CD8-positive, alpha-beta memory T cell (primary cell): ENCODE data around the gene PLXNC1. TPM values are rescaled to one million over a fixed set of nuclear protein-coding genes. Genes with fewer than 3 reads are reported as not detected.

Source experiments
- CTCF ChIA-PET: fragments of 350-600 bp; sonication (Branson Sonifier 250); formaldehyde crosslinking; loops from one replicate; lab custom pipeline; 2021; ENCODE audit warnings: antibody characterized with exemption; lab: Charles Lee
- POLR2A ChIA-PET: fragments of 350-600 bp; sonication (Branson Sonifier 250); formaldehyde crosslinking; loops from one replicate; lab custom pipeline; 2021; ENCODE audit warnings: antibody characterized with exemption; lab: Charles Lee
- DNase-seq, 5 donors: peaks; one replicate each; pipeline versions ENCODE4 v3.0.0 to v3.0.0-alpha.2; 2020 to 2022; ENCODE audit warnings: mixed read lengths in 1 of 5
- H3K27ac ChIP-seq: one replicate; pipeline ENCODE4 v1.7.0; 2013; ENCODE audit warnings: low read depth, mild to moderate bottlenecking, low read length, moderate library complexity
- H3K27me3 ChIP-seq: 2 replicates; pipeline ENCODE4 v1.7.0; 2013; ENCODE audit warnings: low read length, mild to moderate bottlenecking; ENCODE audit not compliant: insufficient read depth, poor library complexity, severe bottlenecking
- H3K36me3 ChIP-seq: 2 replicates; pipeline ENCODE4 v1.7.0; 2013; ENCODE audit warnings: mild to moderate bottlenecking, low read length, moderate library complexity; ENCODE audit not compliant: insufficient read depth
- H3K4me1 ChIP-seq: 2 replicates; pipeline ENCODE4 v1.7.0; 2013; ENCODE audit warnings: mild to moderate bottlenecking, low read length, moderate library complexity; ENCODE audit not compliant: insufficient read depth
- H3K4me3 ChIP-seq: 2 replicates; pipeline ENCODE4 v1.7.0; 2013; ENCODE audit warnings: mild to moderate bottlenecking, low read length
- H3K9me3 ChIP-seq: 2 replicates; pipeline ENCODE4 v1.7.0; 2013; ENCODE audit warnings: mild to moderate bottlenecking, low read length
- H3K27ac Mint-ChIP-seq, 8 donors: one replicate each; pipeline ENCODE4 v1.8.0; 2020 to 2021; ENCODE audit warnings: mixed read lengths in 8 of 8, mild to moderate bottlenecking in 6 of 8, inconsistent platforms in 3 of 8, moderate library complexity in 3 of 8
- H3K27me3 Mint-ChIP-seq, 2 donors: one replicate each; pipeline ENCODE4 v1.8.0; 2020 to 2021; ENCODE audit warnings: mixed read lengths in 2 of 2, mild to moderate bottlenecking in 1 of 2, moderate library complexity in 1 of 2
- H3K36me3 Mint-ChIP-seq, 3 donors: one replicate each; pipeline ENCODE4 v1.8.0; 2020 to 2021; ENCODE audit warnings: mixed read lengths in 3 of 3, inconsistent platforms in 1 of 3, mild to moderate bottlenecking in 1 of 3
- H3K4me1 Mint-ChIP-seq, 3 donors: one replicate each; pipeline ENCODE4 v1.8.0; 2020 to 2021; ENCODE audit warnings: mixed read lengths in 3 of 3, inconsistent platforms in 1 of 3, mild to moderate bottlenecking in 1 of 3
- H3K4me3 Mint-ChIP-seq, 7 donors: one replicate each; pipeline ENCODE4 v1.8.0; 2020 to 2021; ENCODE audit warnings: mixed read lengths in 7 of 7, mild to moderate bottlenecking in 6 of 7, moderate library complexity in 4 of 7, inconsistent platforms in 2 of 7
- H3K9me3 Mint-ChIP-seq, 5 donors: one replicate each; pipeline ENCODE4 v1.8.0; 2020 to 2022; ENCODE audit warnings: mixed read lengths in 5 of 5, mild to moderate bottlenecking in 3 of 5, moderate library complexity in 2 of 5, inconsistent platforms in 1 of 5
- polyA plus RNA-seq: library from polyadenylated mRNA; unstranded; fragments of 300-500 nt; fragmentation: Illumina TruSeq; gene quantifications from one replicate; pipeline ENCODE4 v1.2.3, GENCODE V29; 2021
- total RNA-seq, 2 experiments: library from RNA; stranded (reverse); gene quantifications; one replicate each; pipeline ENCODE4 v1.2.3, GENCODE V29; 2021

The PLXNC1 gene
- total and polyA plus RNA-seq, 3 experiments from 2014 or later: 5.0 to 8.1 (median 5.6) TPM

GRCh38 chr12:94276725-94277124 is 128.3 kb downstream of the PLXNC1 start:
- Histone ChIP-seq H3K4me3 (no peak overlapping the region), H3K27me3 (no peaks in the 10 kb centered on the region), H3K27ac (no peak overlapping the region), H3K9me3 (no peaks in the 10 kb centered on the region), H3K36me3 (peaks cover 5% of the 10 kb centered on the region), H3K4me1 (peaks cover under 1% of the 10 kb centered on the region)
- CTCF ChIA-PET: no interaction called here
- POLR2A ChIA-PET: no interaction called here
- H3K4me1 Mint-ChIP-seq: peaks cover 7 to 12% (median 10%) of the 10 kb centered on the region in 3 donors
- no peak for DNase-seq
- no peaks in the 10 kb centered on the region for H3K9me3 Mint-ChIP-seq
- H3K27me3 Mint-ChIP-seq: no peaks in the 10 kb centered on the region
- H3K4me3 Mint-ChIP-seq: no peak overlapping the region
- H3K27ac Mint-ChIP-seq: peak overlapping the region in 1 of 8 donors; percentile 44
- peaks cover 5 to 32% (median 14%) of the 10 kb centered on the region in 3 donors for H3K36me3 Mint-ChIP-seq

DNA sequence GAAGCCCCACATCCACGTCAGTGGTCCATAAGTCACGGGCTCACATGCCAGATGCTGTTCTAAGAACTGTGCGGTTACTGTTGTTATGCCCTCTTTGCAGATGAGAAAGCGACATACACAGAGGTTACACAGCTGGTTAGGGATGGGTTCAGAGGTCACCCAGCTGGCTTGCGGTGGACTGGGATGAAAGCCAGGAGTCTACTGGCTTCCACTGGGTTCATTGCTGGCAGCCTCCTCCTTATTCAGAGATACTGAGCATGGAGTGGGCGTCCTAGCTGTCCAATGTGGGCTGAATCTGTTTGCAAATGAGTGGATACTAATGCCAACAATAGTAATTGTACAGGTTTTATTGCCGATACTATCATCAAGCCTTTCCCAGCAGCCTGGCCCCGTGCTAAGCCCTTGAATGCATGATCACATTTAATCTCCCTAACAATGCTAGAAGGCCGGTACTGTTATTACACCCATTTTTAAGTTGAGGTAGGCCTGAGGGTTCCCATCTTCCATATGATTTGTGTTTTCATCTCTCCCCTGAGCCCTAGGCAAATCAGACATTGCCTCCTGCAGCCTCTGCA is 129.1 kb downstream of the PLXNC1 start:
- no peaks in the 10 kb centered on the region for H3K27me3 ChIP-seq
- H3K4me3 ChIP-seq: no peak overlapping the region
- H3K27ac Mint-ChIP-seq: peak overlapping the region in 5 of 8 donors; percentile 16 to 91 (median 44)
- CTCF ChIA-PET: interaction anchor here (0.6 kb wide), 2 partner anchors 17 to 25 kb away, joined by 3 read pairs; no protein-coding TSS in a partner anchor
- peaks cover 7 to 28% (median 13%) of the 10 kb centered on the region in 3 donors for H3K36me3 Mint-ChIP-seq
- H3K27me3 Mint-ChIP-seq: no peaks in the 10 kb centered on the region
- no peak overlapping the region for H3K27ac ChIP-seq
- POLR2A ChIA-PET: no interaction called here
- H3K4me1 ChIP-seq: peaks cover 8% of the 10 kb centered on the region
- H3K4me1 Mint-ChIP-seq: peaks cover 10 to 15% (median 12%) of the 10 kb centered on the region in 3 donors
- no peaks in the 10 kb centered on the region for H3K9me3 Mint-ChIP-seq
- H3K36me3 ChIP-seq: peaks cover 5% of the 10 kb centered on the region
- H3K9me3 ChIP-seq: no peaks in the 10 kb centered on the region
- no peak for DNase-seq
- H3K4me3 Mint-ChIP-seq: no peak overlapping the region

DNA sequence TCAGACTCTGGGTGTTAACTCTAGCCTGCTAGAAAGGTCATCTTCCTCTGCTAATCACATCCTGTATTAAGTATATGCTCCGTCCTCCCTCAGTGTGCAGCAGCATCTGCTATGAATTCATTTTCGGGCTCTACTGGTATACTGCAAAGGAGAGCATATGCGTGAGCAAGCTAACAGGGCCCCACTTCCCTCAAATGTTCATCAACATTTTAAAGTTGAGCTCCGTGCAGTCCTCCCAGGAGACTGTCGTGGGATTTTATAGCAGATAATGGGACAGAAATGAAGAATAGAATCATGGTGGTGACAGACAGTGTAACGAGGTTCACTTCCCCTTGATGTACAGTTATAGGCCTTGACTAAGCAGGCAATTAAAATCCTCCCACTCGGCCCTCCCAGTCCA is 131.7 kb downstream of the PLXNC1 start:
- H3K4me3 Mint-ChIP-seq: no peak overlapping the region
- no peaks in the 10 kb centered on the region for H3K27me3 Mint-ChIP-seq
- H3K9me3 Mint-ChIP-seq: no peaks in the 10 kb centered on the region
- Histone ChIP-seq H3K27me3 (no peaks in the 10 kb centered on the region), H3K27ac (no peak overlapping the region), H3K4me1 (peaks cover 21% of the 10 kb centered on the region), H3K4me3 (no peak overlapping the region), H3K9me3 (no peaks in the 10 kb centered on the region), H3K36me3 (peaks cover 8% of the 10 kb centered on the region)
- POLR2A ChIA-PET: no interaction called here
- peaks cover 13 to 33% (median 15%) of the 10 kb centered on the region in 3 donors for H3K36me3 Mint-ChIP-seq
- peak overlapping the region in 3 of 8 donors; percentile 38 to 67 (median 64) for H3K27ac Mint-ChIP-seq
- CTCF ChIA-PET: no interaction called here
- no peak for DNase-seq
- peaks cover 25 to 40% (median 28%) of the 10 kb centered on the region in 3 donors for H3K4me1 Mint-ChIP-seq

GRCh38 chr12:94282675-94283074 is 134.3 kb downstream of the PLXNC1 start:
- H3K27me3 ChIP-seq: no peaks in the 10 kb centered on the region
- no peak overlapping the region for H3K27ac ChIP-seq
- Mint-ChIP-seq H3K9me3 (no peaks in the 10 kb centered on the region), H3K27me3 (no peaks in the 10 kb centered on the region), H3K4me3 (peak overlapping the region; percentile 17 to 85 (median 70)), H3K36me3 (peaks cover 15 to 49% (median 16%) of the 10 kb centered on the region in 3 donors), H3K4me1 (peaks cover 25 to 40% (median 31%) of the 10 kb centered on the region in 3 donors), H3K27ac (peak overlapping the region; percentile 86 to 98 (median 94))
- H3K9me3 ChIP-seq: no peaks in the 10 kb centered on the region
- peak; percentile 23 to 66 (median 38) for DNase-seq
- ChIA-PET POLR2A (interaction anchor here (0.5 to 1.0 kb wide), 3 partner anchors 13 to 322 kb away, joined by 3 to 4 read pairs (median 3); no protein-coding TSS in a partner anchor), CTCF (no interaction called here)
- peaks cover 21% of the 10 kb centered on the region for H3K4me1 ChIP-seq
- H3K4me3 ChIP-seq: peak overlapping the region; percentile 16
- peaks cover 14% of the 10 kb centered on the region for H3K36me3 ChIP-seq

DNA sequence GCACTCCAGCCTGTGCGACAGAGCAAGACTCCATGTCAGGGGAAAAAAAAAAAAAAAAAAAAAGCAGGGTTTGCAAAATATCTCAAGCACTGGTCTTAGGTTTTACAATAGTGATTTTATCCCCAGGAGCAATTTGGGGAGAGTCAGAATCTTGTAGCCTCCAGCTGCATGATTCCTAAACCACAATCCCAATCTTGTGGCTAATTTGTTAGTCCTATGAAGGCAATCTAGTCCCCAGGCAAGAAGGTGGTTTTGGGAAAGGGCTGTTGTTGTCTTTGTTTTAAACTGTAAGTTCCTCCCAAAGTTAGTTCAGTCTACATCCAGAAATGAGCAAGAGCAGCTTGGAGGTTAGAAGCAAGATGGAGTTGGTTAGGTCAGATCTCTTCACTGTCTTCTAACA is 135.7 kb downstream of the PLXNC1 start:
- H3K27me3 ChIP-seq: no peaks in the 10 kb centered on the region
- no peak overlapping the region for H3K27ac ChIP-seq
- H3K9me3 ChIP-seq: no peaks in the 10 kb centered on the region
- ChIA-PET POLR2A (interaction anchor here (0.7 kb wide), 2 partner anchors 10 to 99 kb away, joined by 3 read pairs; no protein-coding TSS in a partner anchor), CTCF (interaction anchor here (0.7 kb wide), 1 partner anchor 150 kb away, joined by 4 read pairs; no protein-coding TSS in a partner anchor)
- no peak for DNase-seq
- no peak overlapping the region for H3K4me3 ChIP-seq
- H3K4me1 Mint-ChIP-seq: peaks cover 25 to 40% (median 31%) of the 10 kb centered on the region in 3 donors
- H3K9me3 Mint-ChIP-seq: no peaks in the 10 kb centered on the region
- peak overlapping the region in 6 of 8 donors; percentile 35 to 98 (median 58) for H3K27ac Mint-ChIP-seq
- H3K36me3 ChIP-seq: peaks cover 14% of the 10 kb centered on the region
- no peaks in the 10 kb centered on the region for H3K27me3 Mint-ChIP-seq
- peaks cover 21% of the 10 kb centered on the region for H3K4me1 ChIP-seq
- peak overlapping the region in 1 of 7 donors; percentile 74 for H3K4me3 Mint-ChIP-seq
- H3K36me3 Mint-ChIP-seq: peaks cover 15 to 59% (median 24%) of the 10 kb centered on the region in 3 donors

DNA sequence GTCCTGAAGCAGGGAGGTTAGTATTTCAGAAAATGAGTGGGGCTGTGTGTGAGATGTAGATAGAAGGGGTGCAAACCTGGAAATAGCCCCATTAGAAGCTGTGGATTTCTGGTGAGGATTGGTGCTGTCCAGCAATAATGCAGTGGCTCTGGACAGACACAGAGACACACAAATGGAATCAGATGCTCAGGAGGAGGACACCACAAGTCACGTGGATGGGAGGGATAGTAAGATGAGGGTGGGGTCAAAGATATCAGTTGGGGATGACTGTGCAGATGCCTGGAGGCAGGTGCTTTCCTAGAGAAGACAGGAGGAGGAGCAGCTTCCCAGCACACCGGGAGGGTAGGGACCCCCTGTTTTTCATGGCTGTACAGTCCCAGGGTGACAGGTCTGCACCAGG is 136.5 kb downstream of the PLXNC1 start:
- Mint-ChIP-seq H3K4me3 (peak overlapping the region in 1 of 7 donors; percentile 61), H3K9me3 (no peaks in the 10 kb centered on the region), H3K27ac (peak overlapping the region in 5 of 8 donors; percentile 8 to 81 (median 41)), H3K36me3 (peaks cover 14 to 61% (median 27%) of the 10 kb centered on the region in 3 donors), H3K27me3 (no peaks in the 10 kb centered on the region), H3K4me1 (peaks cover 25 to 39% (median 31%) of the 10 kb centered on the region in 3 donors)
- DNase-seq: no peak
- H3K27ac ChIP-seq: no peak overlapping the region
- no peaks in the 10 kb centered on the region for H3K9me3 ChIP-seq
- H3K4me1 ChIP-seq: peaks cover 21% of the 10 kb centered on the region
- no peak overlapping the region for H3K4me3 ChIP-seq
- ChIA-PET CTCF (no interaction called here), POLR2A (no interaction called here)
- peaks cover 12% of the 10 kb centered on the region for H3K36me3 ChIP-seq
- no peaks in the 10 kb centered on the region for H3K27me3 ChIP-seq

DNA sequence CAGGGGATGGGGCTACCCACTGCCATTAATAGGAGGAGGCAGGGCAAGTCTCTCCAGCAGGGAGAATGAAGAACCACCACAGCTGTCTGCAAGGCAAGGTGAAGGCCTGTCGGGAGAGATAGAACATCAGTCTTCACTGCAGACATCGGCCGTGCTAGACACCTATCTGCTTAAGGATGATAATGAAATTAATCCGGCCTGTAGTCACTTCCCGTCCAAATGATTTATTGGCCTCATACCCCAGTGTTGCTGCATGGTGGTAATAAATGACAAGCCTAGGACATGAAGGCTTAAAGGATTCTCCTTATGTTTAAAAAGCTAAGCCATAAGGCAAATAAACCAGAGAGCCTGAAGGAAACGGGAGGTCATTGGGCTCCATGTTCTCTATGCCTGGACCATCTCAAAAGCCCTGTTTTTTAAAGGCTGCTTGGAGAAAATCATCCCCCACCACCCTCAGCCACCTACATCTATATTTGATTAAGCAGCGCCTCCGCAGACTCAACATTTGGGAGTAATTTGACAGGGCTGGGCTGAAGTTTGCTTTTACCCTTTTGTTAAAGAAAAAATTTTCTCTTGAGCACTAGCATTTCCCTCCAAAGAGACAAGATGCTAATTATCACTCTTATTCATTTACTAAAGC is 137.7 kb downstream of the PLXNC1 start:
- H3K36me3 ChIP-seq: peaks cover 9% of the 10 kb centered on the region
- Mint-ChIP-seq H3K9me3 (no peaks in the 10 kb centered on the region), H3K36me3 (peaks cover 11 to 56% (median 30%) of the 10 kb centered on the region in 3 donors), H3K4me3 (no peak overlapping the region), H3K27me3 (no peaks in the 10 kb centered on the region), H3K27ac (peak overlapping the region in 1 of 8 donors; percentile 47), H3K4me1 (peaks cover 25 to 36% (median 31%) of the 10 kb centered on the region in 3 donors)
- H3K4me3 ChIP-seq: no peak overlapping the region
- ChIA-PET POLR2A (interaction anchor here (0.6 kb wide), 1 partner anchor 20 kb away, joined by 6 read pairs; no protein-coding TSS in a partner anchor), CTCF (no interaction called here)
- no peak overlapping the region for H3K27ac ChIP-seq
- H3K4me1 ChIP-seq: peaks cover 21% of the 10 kb centered on the region
- DNase-seq: no peak
- no peaks in the 10 kb centered on the region for H3K9me3 ChIP-seq
- no peaks in the 10 kb centered on the region for H3K27me3 ChIP-seq
